SK-N-SH (cell line): ENCODE results near the gene C17orf114.

Experiments
- CTCF ChIA-PET: fragments of 300-600, 350-600 bp; formaldehyde crosslinking; extraction: SDS; loops from one replicate; lab custom pipeline; 2021; lab: Yijun Ruan, JAX
- POLR2A ChIA-PET: fragments of 350-600 bp; sonication (Branson Sonifier 250); formaldehyde crosslinking; extraction: SDS; loops from one replicate; lab custom pipeline; 2020; ENCODE audit warnings: antibody characterized with exemption, inconsistent platforms; lab: Yijun Ruan, JAX
- DNase-seq: peaks from one replicate; pipeline ENCODE4 v3.0.0; 2012
- H2AFZ ChIP-seq: fragments of 200-600 bp; sonication (generic); 2 replicates; pipeline ENCODE4 v1.8.1; 2016; ENCODE audit warnings: antibody characterized with exemption, mild to moderate bottlenecking, low read depth
- H3F3A ChIP-seq: fragments of 200-600 bp; sonication (generic); replicated peaks from 2 replicates; pipeline ENCODE3; 2016; ENCODE audit warnings: antibody characterized with exemption, mild to moderate bottlenecking; ENCODE audit not compliant: insufficient read depth
- H3K27ac ChIP-seq, 2 experiments: fragments of 200-500 bp in 1 of 2; fragments of 200-600 bp in 1 of 2; sonication (Bioruptor generic) in 1 of 2; sonication (generic), shearing (Covaris generic) in 1 of 2; 2 replicates each; pipeline versions ENCODE4 v1.5.1 to v1.6.1; 2014 to 2016; ENCODE audit warnings: low read depth in 2 of 2, inconsistent platforms in 1 of 2, low read length in 1 of 2, mild to moderate bottlenecking in 1 of 2, mixed read lengths in 1 of 2
- H3K27me3 ChIP-seq: fragments of 200-600 bp; sonication (generic), shearing (Covaris generic); 2 replicates; pipeline ENCODE4 v1.6.1; 2016; ENCODE audit warnings: mixed run types; ENCODE audit not compliant: insufficient read depth
- H3K36me3 ChIP-seq, 2 experiments: fragments of 200-500 bp in 1 of 2; fragments of 200-600 bp in 1 of 2; sonication (Bioruptor generic) in 1 of 2; sonication (generic) in 1 of 2; replicated peaks in 1 of 2; 2 replicates each; pipeline versions ENCODE3 to v1.5.1; 2014 to 2016; ENCODE audit warnings: low read length in 1 of 2, mild to moderate bottlenecking in 1 of 2; ENCODE audit not compliant: insufficient read depth in 2 of 2, control insufficient read depth in 1 of 2
- H3K4me1 ChIP-seq, 2 experiments: fragments of 200-500 bp in 1 of 2; fragments of 200-600 bp in 1 of 2; sonication (Bioruptor generic) in 1 of 2; sonication (generic), shearing (Covaris generic) in 1 of 2; 2 replicates each; pipeline versions ENCODE4 v1.5.1 to v1.6.1; 2014 to 2016; ENCODE audit warnings: low read depth in 1 of 2, low read length in 1 of 2, mixed run types in 1 of 2; ENCODE audit not compliant: insufficient read depth in 2 of 2, control insufficient read depth in 1 of 2
- H3K4me2 ChIP-seq: fragments of 200-600 bp; sonication (generic), shearing (Covaris generic); 2 replicates; pipeline ENCODE4 v1.6.1; 2017; ENCODE audit warnings: mixed run types
- H3K4me3 ChIP-seq, 2 experiments: fragments of 200-500 bp in 1 of 2; fragments of 200-600 bp in 1 of 2; sonication (Bioruptor generic) in 1 of 2; sonication (generic), shearing (Covaris generic) in 1 of 2; 2 replicates each; pipeline versions ENCODE4 v1.5.1 to v1.8.1; 2014 to 2016; ENCODE audit warnings: low read depth in 2 of 2, inconsistent platforms in 1 of 2, low read length in 1 of 2, mild to moderate bottlenecking in 1 of 2, mixed read lengths in 1 of 2, moderate library complexity in 1 of 2
- H3K79me2 ChIP-seq: fragments of 200-600 bp; sonication (generic); 2 replicates; pipeline ENCODE4 v1.8.1; 2017; ENCODE audit warnings: mild to moderate bottlenecking; ENCODE audit not compliant: insufficient read depth
- H3K9ac ChIP-seq: fragments of 200-600 bp; sonication (generic); 2 replicates; pipeline ENCODE4 v1.6.1; 2017; ENCODE audit warnings: mixed run types
- H3K9me2 ChIP-seq: fragments of 200-600 bp; sonication (generic); 2 replicates; pipeline ENCODE4 v1.6.1; 2017; ENCODE audit warnings: mixed run types
- H3K9me3 ChIP-seq: fragments of 200-600 bp; sonication (generic); 2 replicates; pipeline ENCODE4 v1.6.1; 2017; ENCODE audit warnings: mixed run types, mild to moderate bottlenecking, moderate library complexity
- H4K20me1 ChIP-seq: fragments of 200-600 bp; sonication (generic); 2 replicates; pipeline ENCODE4 v1.6.1; 2017; ENCODE audit warnings: mild to moderate bottlenecking, mixed run types; ENCODE audit not compliant: insufficient read depth
- CHD2 ChIP-seq: fragments of 150-350 bp; IDR thresholded peaks from 2 replicates; pipeline ENCODE4 v1.6.1; 2018; ENCODE audit warnings: low read length; ENCODE audit not compliant: partially characterized antibody
- EP300 ChIP-seq, 2 experiments: IDR thresholded peaks; 2 replicates each; pipeline versions ENCODE4 v1.4.0 to v1.6.1; 2012; ENCODE audit warnings: borderline replicate concordance in 1 of 2, low read depth in 1 of 2, low read length in 1 of 2
- EZH2phosphoT487 ChIP-seq: fragments of 200-600 bp; sonication (generic); IDR thresholded peaks from 2 replicates; pipeline ENCODE4 v1.6.1; 2017; ENCODE audit warnings: low read depth, mixed run types, mild to moderate bottlenecking, antibody characterized with exemption, moderate library complexity, borderline replicate concordance
- GATA2 ChIP-seq: sonication (generic); formaldehyde crosslinking; IDR thresholded peaks from 2 replicates; pipeline ENCODE4 v1.5.0; 2020; ENCODE audit warnings: mild to moderate bottlenecking, missing genetic modification reagents
- NRF1 ChIP-seq: IDR thresholded peaks from 2 replicates; pipeline ENCODE4 v1.6.1; 2012; ENCODE audit warnings: low read depth, mild to moderate bottlenecking, low read length
- RAD21 ChIP-seq: IDR thresholded peaks from 2 replicates; pipeline ENCODE4 v1.6.1; 2012; ENCODE audit warnings: mild to moderate bottlenecking, low read length
- RXRA ChIP-seq: IDR thresholded peaks from 2 replicates; pipeline ENCODE4 v1.4.0; 2012; ENCODE audit warnings: low read depth, mild to moderate bottlenecking, borderline replicate concordance
- WGBS: methylation state at CpG from one replicate; pipeline ENCODE4 v1.1.6; 2017; ENCODE audit warnings: low lambda C conversion rate; 5-methylcytosine and 5-hydroxymethylcytosine counted together
- TF ChIP-seq, protein P1 (sequence below): IDR thresholded peaks from 2 replicates; pipeline ENCODE4; 2012
- TF ChIP-seq, protein P2 (sequence below): fragments of 150-350 bp; IDR thresholded peaks from 2 replicates; pipeline ENCODE4 v1.6.1; 2016; ENCODE audit warnings: mild to moderate bottlenecking, low read depth, low read length

The C17orf114 gene

DNA sequence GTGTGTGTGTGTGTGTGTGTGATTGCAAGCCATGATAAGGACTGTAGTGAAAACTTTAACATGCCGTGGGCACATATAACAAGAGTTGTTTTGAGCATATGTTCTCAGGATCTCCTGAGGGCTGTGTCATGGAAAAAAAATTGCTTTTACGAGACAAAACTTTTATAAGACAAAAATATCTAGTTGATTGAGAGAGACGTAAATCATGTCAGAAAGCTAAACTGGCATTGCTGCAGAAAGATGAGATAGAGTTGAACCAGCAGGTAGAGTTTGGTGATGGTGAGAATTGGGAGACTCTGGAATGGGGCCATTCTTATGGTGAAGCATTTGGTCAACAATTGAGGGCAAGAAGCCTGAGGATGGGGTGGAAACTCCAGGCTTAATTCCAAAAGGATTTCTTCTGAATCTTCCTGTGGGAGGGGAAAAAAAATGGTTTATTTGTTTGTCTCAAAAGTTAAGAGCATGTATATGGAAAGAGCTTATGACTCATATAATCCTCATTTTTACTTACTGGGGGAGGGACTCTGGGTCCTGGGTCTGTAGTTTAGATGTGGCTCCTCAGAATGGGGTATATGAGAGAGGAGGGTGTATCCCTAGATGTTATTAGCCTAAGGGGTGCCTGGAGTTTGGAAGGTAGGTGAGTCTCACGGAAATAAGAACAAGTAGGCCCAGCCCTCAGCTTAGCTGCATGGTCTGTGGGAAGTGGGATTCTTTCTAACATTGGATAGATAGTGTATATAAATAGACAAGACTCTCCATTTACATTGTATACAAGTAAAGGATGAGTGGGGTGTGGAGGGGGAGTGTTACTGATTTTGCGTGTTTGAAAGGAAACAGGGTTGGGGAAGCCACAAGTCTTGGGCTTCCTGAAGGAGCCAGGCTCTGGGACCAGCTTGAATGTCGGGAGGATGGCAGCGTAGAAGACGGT is 38.1 kb upstream of the C17orf114 start:
- Histone ChIP-seq H3K27me3 (no peaks in the 10 kb centered on the region), H3K4me1 (peaks cover 3 to 19% of the 10 kb centered on the region in 2 experiments; a peak in 2 of 4 replicates), H2AFZ (no peak overlapping the region), H3K27ac (no peak overlapping the region), H3K36me3 (peaks cover 0 to 11% of the 10 kb centered on the region in 2 experiments), H3K4me2 (no peak overlapping the region), H3F3A (no peaks in the 10 kb centered on the region), H4K20me1 (peaks cover 60% of the 10 kb centered on the region), H3K9me3 (no peaks in the 10 kb centered on the region), H3K79me2 (peaks cover 98% of the 10 kb centered on the region), H3K9ac (no peak overlapping the region), H3K9me2 (no peaks in the 10 kb centered on the region), H3K4me3 (no peak overlapping the region)
- DNase-seq = no peak
- ChIA-PET POLR2A (no interaction called here), CTCF (interaction anchor here (2.6 kb wide), 1 partner anchor 48 kb away, joined by 9 read pairs; no protein-coding TSS in a partner anchor)
- TF ChIP-seq EP300 (IDR thresholded peaks at IDR 0.05; ENCODE audit: borderline replicate concordance in 1 of 2, low read depth in 1 of 2, low read length in 1 of 2) = no peak
- TF ChIP-seq, protein P1, sequence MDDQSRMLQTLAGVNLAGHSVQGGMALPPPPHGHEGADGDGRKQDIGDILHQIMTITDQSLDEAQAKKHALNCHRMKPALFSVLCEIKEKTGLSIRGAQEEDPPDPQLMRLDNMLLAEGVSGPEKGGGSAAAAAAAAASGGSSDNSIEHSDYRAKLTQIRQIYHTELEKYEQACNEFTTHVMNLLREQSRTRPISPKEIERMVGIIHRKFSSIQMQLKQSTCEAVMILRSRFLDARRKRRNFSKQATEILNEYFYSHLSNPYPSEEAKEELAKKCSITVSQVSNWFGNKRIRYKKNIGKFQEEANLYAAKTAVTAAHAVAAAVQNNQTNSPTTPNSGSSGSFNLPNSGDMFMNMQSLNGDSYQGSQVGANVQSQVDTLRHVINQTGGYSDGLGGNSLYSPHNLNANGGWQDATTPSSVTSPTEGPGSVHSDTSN = no peak
- no peak for TF ChIP-seq EZH2phosphoT487
- WGBS = 94% methylated on average over 8 of the region's 8 CpGs

DNA sequence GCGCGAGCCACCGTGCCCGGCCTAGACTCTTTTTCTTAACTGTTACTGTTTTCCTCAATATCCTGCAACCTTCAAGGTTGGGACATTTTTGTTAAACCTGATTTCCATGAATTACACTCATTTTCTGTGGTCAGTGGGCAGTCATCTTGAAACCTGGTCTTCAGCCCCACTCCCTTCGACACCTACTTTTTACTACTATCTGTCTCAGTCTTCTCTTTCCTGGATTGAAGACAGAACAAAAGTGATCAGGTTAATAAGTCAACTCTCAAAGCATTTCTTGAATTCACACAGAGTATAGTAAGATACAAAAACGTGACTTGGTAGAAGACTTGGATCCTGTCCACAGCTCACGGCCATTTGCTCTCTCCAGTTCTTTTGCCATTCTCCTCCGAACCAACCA is 37.1 kb upstream of the C17orf114 start:
- Histone ChIP-seq H4K20me1 (peaks cover 60% of the 10 kb centered on the region), H3F3A (peaks cover 3% of the 10 kb centered on the region), H3K4me3 (no peak overlapping the region), H3K9ac (no peak overlapping the region), H3K4me1 (peaks cover 7 to 27% of the 10 kb centered on the region in 2 experiments; a peak in 3 of 4 replicates), H3K36me3 (peaks cover 0 to 11% of the 10 kb centered on the region in 2 experiments), H3K27ac (no peak overlapping the region)
- WGBS = 95% methylated on average over 8 of the region's 8 CpGs
- CTCF ChIA-PET = interaction anchor here (0.6 to 3.5 kb wide), 4 partner anchors 42 to 130 kb away, joined by 4 to 19 read pairs (median 6); partner anchors contain the start of gene GLTPD2
- TF ChIP-seq, protein P2, sequence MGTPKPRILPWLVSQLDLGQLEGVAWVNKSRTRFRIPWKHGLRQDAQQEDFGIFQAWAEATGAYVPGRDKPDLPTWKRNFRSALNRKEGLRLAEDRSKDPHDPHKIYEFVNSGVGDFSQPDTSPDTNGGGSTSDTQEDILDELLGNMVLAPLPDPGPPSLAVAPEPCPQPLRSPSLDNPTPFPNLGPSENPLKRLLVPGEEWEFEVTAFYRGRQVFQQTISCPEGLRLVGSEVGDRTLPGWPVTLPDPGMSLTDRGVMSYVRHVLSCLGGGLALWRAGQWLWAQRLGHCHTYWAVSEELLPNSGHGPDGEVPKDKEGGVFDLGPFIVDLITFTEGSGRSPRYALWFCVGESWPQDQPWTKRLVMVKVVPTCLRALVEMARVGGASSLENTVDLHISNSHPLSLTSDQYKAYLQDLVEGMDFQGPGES = no peak
- TF ChIP-seq EP300 (IDR thresholded peaks at IDR 0.05; ENCODE audit: borderline replicate concordance in 1 of 2, low read depth in 1 of 2, low read length in 1 of 2) = no peak
- TF ChIP-seq RXRA = no peak
- TF ChIP-seq RAD21 = no peak
- no peak for TF ChIP-seq CHD2
- no peak for TF ChIP-seq GATA2 (CRISPR knock-in tag)
- TF ChIP-seq NRF1 = no peak
- TF ChIP-seq, all 33 proteins: peak for 0
- no peak overlapping the region for H2AFZ ChIP-seq
- no peaks in the 10 kb centered on the region for H3K27me3 ChIP-seq
- H3K79me2 ChIP-seq = peaks cover 98% of the 10 kb centered on the region
- H3K9me3 ChIP-seq = no peaks in the 10 kb centered on the region
- no peak for DNase-seq
- POLR2A ChIA-PET = no interaction called here
- H3K9me2 ChIP-seq = no peaks in the 10 kb centered on the region
- H3K4me2 ChIP-seq = no peak overlapping the region
